Measurements from ENCODE around the gene FAR1. TPM values are rescaled to one million over a fixed set of nuclear protein-coding genes. Genes with fewer than 3 reads are reported as not detected.

The FAR1 gene
- total RNA-seq, 4 donors from 2014 or later, result 51.3 to 142 (median 89.5) TPM

- 75 to 96% methylated on average over 2 of the region's 2 CpGs for WGBS, 2 donors (ENCODE audit: low coverage in 1 of 2)
- in situ Hi-C loops (cut with MboI; ENCODE audit: low pct_ligation_motif_present in 1 of 4, low pct_unique_long_range_greater_than_20kb in 1 of 4, low sequenced_read_pairs in 3 of 4), result loop anchor here in 2 of 4 donors (25.0 kb wide), 2 partner anchors 476 to 501 kb away; no protein-coding TSS in a partner anchor
- no peaks in the 10 kb centered on the region for H3K9me3 ChIP-seq
- DNase-seq, result no peak
- H3K4me1 ChIP-seq, result no peaks in the 10 kb centered on the region
- intact Hi-C loops (cut with DNase I; ENCODE audit: low total_unique reads), result no loop called here
- H3K27me3 ChIP-seq, result no peaks in the 10 kb centered on the region
- TF ChIP-seq POLR2AphosphoS5 (IDR thresholded peaks at IDR 0.05) (no peak), POLR2A (IDR thresholded peaks at IDR 0.05) (no peak), EP300 (IDR thresholded peaks at IDR 0.05; ENCODE audit: low read depth) (no peak), CTCF (IDR thresholded peaks at IDR 0.05) (no peak)
- no peak overlapping the region for H3K27ac ChIP-seq
- H3K4me3 ChIP-seq, result no peak overlapping the region
- H3K36me3 ChIP-seq, result no peaks in the 10 kb centered on the region
Measured at GRCh38 chr11:13761716-13762115, 93.2 kb downstream of the FAR1 start.

DNA sequence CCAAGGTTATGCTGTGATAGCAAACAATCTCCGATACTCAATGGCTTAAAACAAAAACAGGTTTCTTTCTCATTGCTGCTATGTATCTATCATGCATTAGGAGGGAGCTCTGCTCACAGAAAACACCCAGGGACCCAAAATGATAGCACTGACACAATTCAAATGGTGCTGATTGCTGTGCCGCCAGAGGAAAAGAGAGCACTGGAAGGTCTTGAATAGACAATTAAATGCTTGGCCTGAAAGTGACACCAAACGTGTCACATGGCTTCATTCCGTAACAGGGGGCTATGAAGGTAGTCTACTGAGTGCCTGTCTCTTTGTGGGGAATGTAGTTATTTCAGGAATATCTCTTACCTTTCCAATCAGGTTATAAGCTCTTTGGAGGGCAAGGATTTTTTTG lies 94.2 kb downstream of the FAR1 start:
- no peak for TF ChIP-seq EP300 (IDR thresholded peaks at IDR 0.05; ENCODE audit: low read depth)
- TF ChIP-seq POLR2AphosphoS5 (IDR thresholded peaks at IDR 0.05), result no peak
- no peak for TF ChIP-seq CTCF (IDR thresholded peaks at IDR 0.05)
- TF ChIP-seq POLR2A (IDR thresholded peaks at IDR 0.05), result no peak
- 77 to 95% methylated on average over 3 to 4 of the region's 4 CpGs for WGBS, 2 donors (ENCODE audit: low coverage in 1 of 2)
- Histone ChIP-seq H3K27ac (no peak overlapping the region), H3K27me3 (no peaks in the 10 kb centered on the region), H3K9me3 (no peaks in the 10 kb centered on the region), H3K4me3 (no peak overlapping the region), H3K36me3 (no peaks in the 10 kb centered on the region), H3K4me1 (no peaks in the 10 kb centered on the region)
- no peak for DNase-seq
- intact Hi-C loops (cut with DNase I; ENCODE audit: low total_unique reads) (no loop called here), in situ Hi-C loops (cut with MboI; ENCODE audit: low pct_ligation_motif_present in 1 of 4, low pct_unique_long_range_greater_than_20kb in 1 of 4, low sequenced_read_pairs in 3 of 4) (loop anchor here in 2 of 4 donors (25.0 kb wide), 2 partner anchors 475 to 500 kb away; no protein-coding TSS in a partner anchor)

DNA sequence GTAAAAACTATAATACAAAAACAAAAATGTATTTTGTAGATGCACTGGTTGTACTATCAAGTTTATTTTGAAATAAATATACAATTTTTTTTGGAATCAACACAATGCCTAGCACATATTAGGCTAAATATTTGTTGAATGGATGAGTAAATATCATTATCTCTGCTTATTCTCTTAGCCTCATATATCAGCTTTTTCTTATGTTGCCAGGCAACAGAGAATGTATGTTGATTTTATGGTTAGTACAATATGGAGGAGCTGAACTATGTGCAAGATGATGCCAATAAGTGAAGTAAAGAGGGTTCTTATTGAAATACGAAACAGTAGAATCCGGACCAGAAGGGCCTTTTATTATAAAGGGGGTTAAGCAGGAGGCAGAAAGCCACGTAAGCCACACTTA lies 94.9 kb downstream of the FAR1 start:
- Histone ChIP-seq H3K27ac (no peak overlapping the region), H3K4me3 (no peak overlapping the region), H3K9me3 (no peaks in the 10 kb centered on the region), H3K27me3 (no peaks in the 10 kb centered on the region), H3K36me3 (no peaks in the 10 kb centered on the region), H3K4me1 (no peaks in the 10 kb centered on the region)
- DNase-seq, result no peak
- intact Hi-C loops (cut with DNase I; ENCODE audit: low total_unique reads), result no loop called here
- TF ChIP-seq POLR2AphosphoS5 (IDR thresholded peaks at IDR 0.05), result no peak
- TF ChIP-seq POLR2A (IDR thresholded peaks at IDR 0.05), result no peak
- no peak for TF ChIP-seq EP300 (IDR thresholded peaks at IDR 0.05; ENCODE audit: low read depth)
- TF ChIP-seq CTCF (IDR thresholded peaks at IDR 0.05), result no peak
- in situ Hi-C loops (cut with MboI; ENCODE audit: low pct_ligation_motif_present in 1 of 4, low pct_unique_long_range_greater_than_20kb in 1 of 4, low sequenced_read_pairs in 3 of 4), result loop anchor here in 2 of 4 donors (25.0 kb wide), 2 partner anchors 474 to 499 kb away; no protein-coding TSS in a partner anchor
- WGBS, 2 donors (ENCODE audit: low coverage in 1 of 2), result 81 to 86% methylated on average over 2 to 3 of the region's 3 CpGs

DNA sequence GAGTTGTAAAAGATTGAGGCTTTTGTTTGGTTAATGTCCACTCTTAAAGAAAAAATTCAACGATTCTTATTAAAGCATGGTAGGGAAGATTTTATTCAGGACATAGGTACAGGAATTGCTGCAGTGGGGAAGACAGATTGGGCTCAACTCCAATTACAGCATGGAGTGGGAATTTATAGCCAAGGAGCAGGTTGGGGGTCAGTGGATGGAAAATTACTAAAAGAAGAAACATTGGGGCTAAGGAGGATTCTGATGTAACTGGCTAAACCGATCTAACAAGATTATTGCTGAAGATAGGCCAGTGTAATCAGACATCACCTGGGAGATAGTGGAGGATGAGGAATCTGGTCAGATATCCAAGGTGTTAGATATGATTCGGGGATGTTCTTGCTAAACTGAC lies 97.4 kb downstream of the FAR1 start:
- Histone ChIP-seq H3K36me3 (no peaks in the 10 kb centered on the region), H3K4me1 (no peaks in the 10 kb centered on the region), H3K27ac (no peak overlapping the region), H3K27me3 (no peaks in the 10 kb centered on the region), H3K4me3 (no peak overlapping the region), H3K9me3 (no peaks in the 10 kb centered on the region)
- intact Hi-C loops (cut with DNase I; ENCODE audit: low total_unique reads), result no loop called here
- DNase-seq, result no peak
- TF ChIP-seq CTCF (IDR thresholded peaks at IDR 0.05), result no peak
- no peak for TF ChIP-seq POLR2A (IDR thresholded peaks at IDR 0.05)
- TF ChIP-seq EP300 (IDR thresholded peaks at IDR 0.05; ENCODE audit: low read depth), result no peak
- no peak for TF ChIP-seq POLR2AphosphoS5 (IDR thresholded peaks at IDR 0.05)
- 73 to 84% methylated on average over 3 of the region's 3 CpGs for WGBS, 2 donors (ENCODE audit: low coverage in 1 of 2)
- in situ Hi-C loops (cut with MboI; ENCODE audit: low pct_ligation_motif_present in 1 of 4, low pct_unique_long_range_greater_than_20kb in 1 of 4, low sequenced_read_pairs in 3 of 4), result loop anchor here in 2 of 4 donors (25.0 kb wide), 2 partner anchors 471 to 496 kb away; no protein-coding TSS in a partner anchor

All from transverse colon (tissue), 4 donors.